ENCODE data around the gene LZTR1. TPM values are rescaled to one million over a fixed set of nuclear protein-coding genes. Genes with fewer than 3 reads are reported as not detected.

LZTR1 gene
- polyA plus RNA-seq, 1 experiment = 28.3 TPM

- ChIA-PET POLR2A (no interaction called here), CTCF (interaction anchor here (1.3 kb wide), 1 partner anchor 22 kb away, joined by 4 read pairs; no protein-coding TSS in a partner anchor)
- Histone ChIP-seq H3K27me3 (ENCODE audit: control insufficient read depth, insufficient read depth, low read length) (no peaks in the 10 kb centered on the region), H3K4me3 (ENCODE audit: low read depth, low read length) (no peak overlapping the region), H3K27ac (ENCODE audit: low read depth, low read length) (no peak overlapping the region), H3K9me3 (ENCODE audit: control insufficient read depth, insufficient read depth, low read length) (no peaks in the 10 kb centered on the region)
- DNase-seq (ENCODE audit: low read depth, low spot score) = no peak
- TF ChIP-seq CTCF (IDR thresholded peaks at IDR 0.05; ENCODE audit: low read depth, low read length) = no peak
Observed at GRCh38 chr22:21042978-21043859, 61.1 kb downstream of the LZTR1 start.

DNA sequence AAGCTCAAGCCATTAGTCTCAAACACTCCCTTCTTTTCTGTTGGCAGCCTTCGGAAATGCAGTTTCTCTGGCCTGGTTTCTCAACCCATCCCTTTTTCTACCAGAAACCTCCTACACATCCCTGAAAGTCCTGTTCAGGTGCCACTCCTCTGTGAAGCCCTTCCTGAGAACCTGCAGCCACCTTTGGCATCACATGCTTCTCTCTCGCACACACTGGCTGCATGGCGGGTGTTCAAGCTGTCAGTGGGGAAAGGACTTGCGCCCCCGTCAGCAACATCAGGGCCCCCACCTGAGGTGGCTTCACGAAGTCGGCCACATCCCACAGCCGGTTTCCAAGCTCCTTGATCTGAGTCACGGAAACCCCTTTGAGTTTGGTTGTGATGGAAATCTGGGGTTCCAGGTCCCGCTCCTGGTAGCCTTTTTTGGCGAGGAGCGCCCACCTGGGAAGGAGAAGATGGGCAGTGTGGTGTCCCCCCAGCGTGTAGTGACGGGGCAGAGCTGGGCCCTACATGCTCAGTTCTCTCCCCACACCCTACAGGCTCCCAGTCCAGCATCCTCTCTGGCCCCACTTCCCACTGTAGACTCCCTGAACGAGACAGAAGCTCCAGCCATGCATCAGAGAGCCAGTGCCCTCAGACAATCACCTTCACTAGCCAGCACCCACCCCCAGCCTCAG is 61.9 kb downstream of the LZTR1 start:
- TF ChIP-seq CTCF (IDR thresholded peaks at IDR 0.05; ENCODE audit: low read depth, low read length) = no peak
- ChIA-PET CTCF (interaction anchor here (0.6 to 1.3 kb wide), 2 partner anchors 23 to 633 kb away, joined by 4 read pairs; no protein-coding TSS in a partner anchor), POLR2A (no interaction called here)
- H3K9me3 ChIP-seq (ENCODE audit: control insufficient read depth, insufficient read depth, low read length) = no peaks in the 10 kb centered on the region
- no peaks in the 10 kb centered on the region for H3K27me3 ChIP-seq (ENCODE audit: control insufficient read depth, insufficient read depth, low read length)
- no peak for DNase-seq (ENCODE audit: low read depth, low spot score)
- no peak overlapping the region for H3K27ac ChIP-seq (ENCODE audit: low read depth, low read length)
- H3K4me3 ChIP-seq (ENCODE audit: low read depth, low read length) = peak overlapping the region; percentile 17; the same call in 1 of the 2 replicates

GRCh38 chr22:21044931-21045584 is 63.0 kb downstream of the LZTR1 start:
- TF ChIP-seq CTCF (IDR thresholded peaks at IDR 0.05; ENCODE audit: low read depth, low read length) = no peak
- Histone ChIP-seq H3K27ac (ENCODE audit: low read depth, low read length) (peak overlapping the region; percentile 40), H3K4me3 (ENCODE audit: low read depth, low read length) (peak overlapping the region; percentile 39), H3K27me3 (ENCODE audit: control insufficient read depth, insufficient read depth, low read length) (no peaks in the 10 kb centered on the region), H3K9me3 (ENCODE audit: control insufficient read depth, insufficient read depth, low read length) (no peaks in the 10 kb centered on the region)
- ChIA-PET CTCF (interaction anchor here (1.6 kb wide), 1 partner anchor 58 kb away, joined by 5 read pairs; no protein-coding TSS in a partner anchor), POLR2A (interaction anchor here (0.5 to 1.6 kb wide), 4 partner anchors 27 to 63 kb away, joined by 3 to 7 read pairs (median 4); partner anchors contain the start of genes LZTR1 and THAP7)
- DNase-seq (ENCODE audit: low read depth, low spot score) = no peak

DNA sequence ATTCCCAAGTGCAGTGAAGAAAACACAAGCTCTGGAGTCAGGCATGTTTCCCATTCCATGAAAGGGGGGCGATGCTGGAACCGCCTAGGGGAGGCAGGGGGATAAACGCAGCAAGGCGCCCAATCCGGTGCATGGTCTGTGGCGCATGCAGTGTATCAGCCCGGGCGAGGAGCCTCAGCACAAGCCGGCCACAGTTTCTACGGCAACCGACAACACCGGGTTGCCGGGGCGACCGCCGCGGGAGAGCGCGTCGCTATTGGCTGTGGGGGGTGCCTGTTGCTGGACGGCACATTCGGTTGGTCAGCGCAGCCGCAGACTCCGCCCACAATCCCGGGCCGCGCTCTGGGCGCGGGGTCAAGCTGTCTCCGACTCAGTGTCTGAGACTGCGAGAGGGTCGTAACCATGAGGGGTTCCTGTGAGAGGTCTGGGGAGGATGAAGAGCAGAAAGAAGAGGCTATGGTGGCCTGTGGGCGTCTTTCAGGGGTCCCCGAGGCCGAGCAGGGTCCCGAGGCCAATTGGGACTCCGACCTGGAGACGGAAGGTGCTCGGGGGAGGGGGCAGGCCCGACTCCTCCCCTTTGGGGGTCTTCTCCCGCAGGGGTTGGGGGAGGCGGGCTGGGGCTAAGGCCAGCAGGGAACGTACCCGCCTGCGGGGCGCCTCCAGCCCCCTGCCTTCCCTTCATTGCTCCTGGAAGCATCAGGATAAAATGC is 63.6 kb downstream of the LZTR1 start, which contains the start of gene LRRC74B:
Gene LRRC74B, plus strand, starts transcription at position 362 of the 710 bp plus-strand sequence. Its CDS starts 41 bp downstream, at position 403.
- no peak for TF ChIP-seq CTCF (IDR thresholded peaks at IDR 0.05; ENCODE audit: low read depth, low read length)
- Histone ChIP-seq H3K9me3 (ENCODE audit: control insufficient read depth, insufficient read depth, low read length) (no peaks in the 10 kb centered on the region), H3K4me3 (ENCODE audit: low read depth, low read length) (peak within 1 kb of the TSS; percentile 57), H3K27me3 (ENCODE audit: control insufficient read depth, insufficient read depth, low read length) (no peaks in the 10 kb centered on the region), H3K27ac (ENCODE audit: low read depth, low read length) (peak within 1 kb of the TSS; percentile 40)
- peak; percentile 67 for DNase-seq (ENCODE audit: low read depth, low spot score)
- POLR2A ChIA-PET = interaction anchor here (1.2 to 1.6 kb wide), 2 partner anchors 44 to 64 kb away, joined by 3 read pairs; partner anchors contain the start of genes LZTR1 and THAP7
- CTCF ChIA-PET = interaction anchor here (1.6 kb wide), 1 partner anchor 57 kb away, joined by 5 read pairs; no protein-coding TSS in a partner anchor
